ENCODE measurements around the gene LRP10. TPM values are rescaled to one million over a fixed set of nuclear protein-coding genes. Genes with fewer than 3 reads are reported as not detected.

The LRP10 gene
- total RNA-seq, 1 donor from 2014 or later = 0.92 TPM

DNA sequence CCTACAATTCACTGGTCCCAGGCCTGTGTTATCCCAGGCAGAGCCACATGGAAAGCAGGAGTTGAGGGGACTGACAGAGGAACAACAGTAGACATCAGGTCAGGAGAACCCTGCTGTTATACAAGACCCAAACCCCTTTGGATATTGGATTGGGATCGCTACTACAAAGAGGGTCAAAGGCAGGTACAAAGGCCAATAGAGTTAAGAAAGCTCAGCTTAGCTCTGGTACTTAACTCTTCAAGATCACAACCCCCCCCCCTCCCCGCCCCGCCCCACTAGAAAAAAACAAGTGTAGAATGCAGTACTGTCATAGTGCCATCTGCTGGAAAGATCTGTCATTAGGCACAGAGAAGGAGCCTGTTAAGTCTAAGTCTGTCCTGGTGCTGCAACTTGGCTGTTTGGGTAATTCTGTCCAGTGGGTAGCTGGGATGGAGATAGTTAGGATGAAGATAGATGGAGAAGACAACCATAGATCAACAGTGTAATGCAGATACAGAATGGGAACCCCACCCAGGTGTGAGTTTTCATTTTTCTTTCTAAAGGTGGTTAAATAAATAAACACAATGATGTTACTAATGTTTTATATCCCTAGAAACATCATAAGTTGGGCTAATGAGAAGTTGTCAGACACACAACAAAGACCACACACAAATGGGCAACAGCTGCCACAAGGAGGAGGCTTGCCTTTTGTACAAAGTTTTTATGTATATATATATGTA is 28.7 kb downstream of the LRP10 start:
- H3F3A ChIP-seq (ENCODE audit: low read depth) = peaks cover 36% of the 10 kb centered on the region
- no peak overlapping the region for H3K4me3 ChIP-seq
- H3K4me1 ChIP-seq = peaks cover 10% of the 10 kb centered on the region
- no peaks in the 10 kb centered on the region for H3K9me3 ChIP-seq (ENCODE audit: low read depth)
- H3K4me2 ChIP-seq = peak overlapping the region; percentile 6
- H3K27ac ChIP-seq = no peak overlapping the region
- Mint-ChIP-seq H3K4me1 (peaks cover 8% of the 10 kb centered on the region), H3K36me3 (peaks cover 26% of the 10 kb centered on the region), H3K27me3 (ENCODE audit: insufficient read depth, low read depth) (peaks cover 5% of the 10 kb centered on the region), H3K27ac (no peak overlapping the region), H3K4me3 (no peak overlapping the region), H3K9me3 (no peaks in the 10 kb centered on the region)
- no peaks in the 10 kb centered on the region for H3K79me2 ChIP-seq (ENCODE audit: low read depth)
- peaks cover 10% of the 10 kb centered on the region for H4K20me1 ChIP-seq (ENCODE audit: low read depth)
- DNase-seq (ENCODE audit: low spot score) = peak; percentile 86
- no peaks in the 10 kb centered on the region for H3K36me3 ChIP-seq
- no peak for TF ChIP-seq EZH2 (IDR thresholded peaks at IDR 0.05)
- TF ChIP-seq, protein P1, sequence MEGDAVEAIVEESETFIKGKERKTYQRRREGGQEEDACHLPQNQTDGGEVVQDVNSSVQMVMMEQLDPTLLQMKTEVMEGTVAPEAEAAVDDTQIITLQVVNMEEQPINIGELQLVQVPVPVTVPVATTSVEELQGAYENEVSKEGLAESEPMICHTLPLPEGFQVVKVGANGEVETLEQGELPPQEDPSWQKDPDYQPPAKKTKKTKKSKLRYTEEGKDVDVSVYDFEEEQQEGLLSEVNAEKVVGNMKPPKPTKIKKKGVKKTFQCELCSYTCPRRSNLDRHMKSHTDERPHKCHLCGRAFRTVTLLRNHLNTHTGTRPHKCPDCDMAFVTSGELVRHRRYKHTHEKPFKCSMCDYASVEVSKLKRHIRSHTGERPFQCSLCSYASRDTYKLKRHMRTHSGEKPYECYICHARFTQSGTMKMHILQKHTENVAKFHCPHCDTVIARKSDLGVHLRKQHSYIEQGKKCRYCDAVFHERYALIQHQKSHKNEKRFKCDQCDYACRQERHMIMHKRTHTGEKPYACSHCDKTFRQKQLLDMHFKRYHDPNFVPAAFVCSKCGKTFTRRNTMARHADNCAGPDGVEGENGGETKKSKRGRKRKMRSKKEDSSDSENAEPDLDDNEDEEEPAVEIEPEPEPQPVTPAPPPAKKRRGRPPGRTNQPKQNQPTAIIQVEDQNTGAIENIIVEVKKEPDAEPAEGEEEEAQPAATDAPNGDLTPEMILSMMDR (IDR thresholded peaks at IDR 0.05) = peak; percentile 70
- H2AFZ ChIP-seq (replicated peaks) = no peak overlapping the region
- no peaks in the 10 kb centered on the region for H3K27me3 ChIP-seq
- H3K9ac ChIP-seq = no peak overlapping the region

- Histone ChIP-seq H3K9ac (no peak overlapping the region), H3K27me3 (no peaks in the 10 kb centered on the region), H3K4me3 (no peak overlapping the region), H4K20me1 (ENCODE audit: low read depth) (peaks cover 10% of the 10 kb centered on the region), H3F3A (ENCODE audit: low read depth) (peaks cover 36% of the 10 kb centered on the region), H3K4me2 (no peak overlapping the region), H3K27ac (no peak overlapping the region), H3K79me2 (ENCODE audit: low read depth) (no peaks in the 10 kb centered on the region), H2AFZ (replicated peaks) (no peak overlapping the region), H3K9me3 (ENCODE audit: low read depth) (no peaks in the 10 kb centered on the region), H3K36me3 (no peaks in the 10 kb centered on the region), H3K4me1 (peaks cover 10% of the 10 kb centered on the region)
- Mint-ChIP-seq H3K9me3 (no peaks in the 10 kb centered on the region), H3K27me3 (ENCODE audit: insufficient read depth, low read depth) (peaks cover 2% of the 10 kb centered on the region), H3K36me3 (peaks cover 37% of the 10 kb centered on the region), H3K4me3 (no peak overlapping the region), H3K4me1 (peaks cover 8% of the 10 kb centered on the region), H3K27ac (no peak overlapping the region)
- no peak for TF ChIP-seq EZH2 (IDR thresholded peaks at IDR 0.05)
- TF ChIP-seq, protein P1 (IDR thresholded peaks at IDR 0.05) = no peak
- no peak for TF ChIP-seq EZH2phosphoT487 (IDR thresholded peaks at IDR 0.05)
- no peak for DNase-seq (ENCODE audit: low spot score)
Measured at GRCh38 chr14:22901799-22902198, 30.3 kb downstream of the LRP10 start.

- no peak for TF ChIP-seq EZH2 (IDR thresholded peaks at IDR 0.05)
- TF ChIP-seq EZH2phosphoT487 (IDR thresholded peaks at IDR 0.05) = no peak
- TF ChIP-seq, protein P1 (IDR thresholded peaks at IDR 0.05) = no peak
- Mint-ChIP-seq H3K4me1 (peaks cover 8% of the 10 kb centered on the region), H3K4me3 (no peak overlapping the region), H3K27me3 (ENCODE audit: insufficient read depth, low read depth) (peaks cover 2% of the 10 kb centered on the region), H3K27ac (no peak overlapping the region), H3K36me3 (peaks cover 43% of the 10 kb centered on the region), H3K9me3 (no peaks in the 10 kb centered on the region)
- no peak overlapping the region for H3K4me2 ChIP-seq
- H3K9ac ChIP-seq = no peak overlapping the region
- peaks cover 10% of the 10 kb centered on the region for H4K20me1 ChIP-seq (ENCODE audit: low read depth)
- H3K4me1 ChIP-seq = peaks cover 10% of the 10 kb centered on the region
- DNase-seq (ENCODE audit: low spot score) = no peak
- H3K9me3 ChIP-seq (ENCODE audit: low read depth) = no peaks in the 10 kb centered on the region
- no peak overlapping the region for H3K4me3 ChIP-seq
- H3K27ac ChIP-seq = no peak overlapping the region
- H2AFZ ChIP-seq (replicated peaks) = no peak overlapping the region
- H3K27me3 ChIP-seq = no peaks in the 10 kb centered on the region
- H3K79me2 ChIP-seq (ENCODE audit: low read depth) = no peaks in the 10 kb centered on the region
- H3K36me3 ChIP-seq = peaks cover 4% of the 10 kb centered on the region
- H3F3A ChIP-seq (ENCODE audit: low read depth) = peaks cover 32% of the 10 kb centered on the region
Measured at GRCh38 chr14:22903742-22904087, 32.2 kb downstream of the LRP10 start.

Measured in neural progenitor cell (in vitro differentiated cells).